OCI-M2 (cell line): ENCODE data around the gene DOCK7.
"Not testable (repeated sequence)": the region's sequence is repeated elsewhere in the genome, so short reads cannot be mapped to it uniquely, and the experiment has no call there.

Experiments
- DNase-seq: peaks from one replicate; lab custom pipeline; 2025; ENCODE audit not compliant: unreplicated experiment; lab: John Stamatoyannopoulos, UW

Gene DOCK7

DNA sequence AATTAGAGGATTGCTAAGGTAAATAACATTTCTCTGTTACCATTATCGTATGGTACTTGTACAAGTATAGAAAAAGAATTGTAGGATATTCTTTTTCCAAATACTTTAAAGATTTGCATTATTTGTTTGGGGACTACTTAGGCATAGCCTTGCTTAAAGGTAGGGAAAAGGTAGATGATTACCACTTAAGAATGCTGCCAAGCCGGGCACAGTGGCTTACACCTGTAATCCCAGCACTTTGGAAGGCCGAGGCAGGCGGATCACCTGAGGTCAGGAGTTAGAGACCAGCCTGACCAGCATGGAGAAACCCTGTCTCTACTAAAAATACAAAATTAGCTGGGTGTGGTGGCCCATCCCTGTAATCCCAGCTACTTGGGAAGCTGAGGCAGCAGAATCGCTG, 10.0 kb upstream of the DOCK7 start:
- DNase-seq: not testable (repeated sequence)

DNA sequence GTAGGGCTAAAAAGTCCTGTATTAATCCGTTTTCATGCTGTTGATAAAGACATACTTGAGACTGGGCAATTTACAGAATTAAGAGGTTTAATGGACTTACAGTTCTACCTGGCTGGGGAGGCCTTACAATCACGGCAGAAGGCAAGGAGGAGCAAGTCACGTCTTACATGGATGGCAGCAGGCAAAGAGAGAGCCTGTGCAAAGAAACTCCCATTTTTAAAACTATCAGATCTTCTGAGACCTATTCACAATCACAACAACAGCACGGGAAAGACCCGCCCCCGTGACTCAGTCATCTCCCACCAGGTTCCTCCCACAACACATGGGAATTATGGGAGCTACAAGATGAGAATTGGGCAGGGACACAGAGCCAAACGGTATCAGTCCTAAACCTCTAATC, 6.3 kb upstream of the DOCK7 start:
- not testable (repeated sequence) for DNase-seq

DNA sequence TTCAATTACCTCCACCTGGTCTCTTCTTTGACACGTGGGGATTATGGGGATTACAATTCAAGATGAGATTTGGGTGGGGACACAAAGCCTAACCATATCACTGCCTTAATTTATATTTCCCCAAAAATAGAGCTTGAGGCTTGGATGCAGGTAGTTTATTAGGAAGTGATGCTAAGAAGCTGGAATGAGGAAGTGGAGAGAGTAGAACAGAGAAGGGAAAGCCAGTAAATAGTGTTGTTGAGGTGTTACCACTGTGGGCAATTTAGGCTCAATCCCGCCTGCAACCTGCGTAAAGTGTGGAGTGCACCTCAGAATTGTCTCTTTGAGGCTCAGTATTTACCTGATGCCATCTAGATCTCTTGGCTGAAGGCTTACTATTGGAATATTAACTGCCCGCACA, 4.9 kb upstream of the DOCK7 start:
- no peak for DNase-seq

DNA sequence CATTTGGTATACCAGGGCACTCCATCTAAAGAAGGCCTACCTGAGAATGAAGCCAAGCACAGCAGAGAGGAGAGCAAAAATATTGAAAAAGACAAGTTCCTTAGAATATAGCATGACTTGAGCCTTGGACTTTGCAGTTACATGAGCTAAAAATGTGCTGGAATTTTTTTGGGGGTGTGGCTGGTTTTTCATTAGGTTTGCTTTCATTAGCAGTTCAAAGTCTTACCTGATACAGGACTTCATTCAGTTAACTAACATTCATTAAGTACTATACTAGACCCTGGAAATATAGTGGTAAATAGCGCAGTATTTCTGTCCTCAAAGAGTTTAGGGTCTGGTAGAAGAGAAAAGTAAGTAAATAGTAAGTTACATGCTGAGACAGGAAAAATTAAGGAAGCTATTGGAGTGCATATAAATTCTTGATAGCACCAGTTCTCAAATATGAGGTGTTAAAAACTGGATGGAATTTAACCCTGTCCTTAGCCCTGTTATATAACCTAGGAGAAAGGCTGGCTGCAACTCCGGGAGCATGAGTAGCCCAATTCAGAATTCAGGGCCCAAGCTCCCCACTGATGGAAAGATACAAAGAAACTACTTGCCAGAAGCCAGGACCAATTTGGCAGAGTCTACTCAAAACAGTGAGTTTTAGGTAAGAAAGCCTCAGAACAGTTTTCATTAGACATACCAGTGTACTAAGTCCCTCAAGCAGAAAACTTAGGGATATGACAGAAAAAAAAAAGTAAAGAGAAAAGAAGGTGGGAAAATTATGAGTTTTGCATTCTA, 3.1 kb upstream of the DOCK7 start:
- no peak for DNase-seq

DNA sequence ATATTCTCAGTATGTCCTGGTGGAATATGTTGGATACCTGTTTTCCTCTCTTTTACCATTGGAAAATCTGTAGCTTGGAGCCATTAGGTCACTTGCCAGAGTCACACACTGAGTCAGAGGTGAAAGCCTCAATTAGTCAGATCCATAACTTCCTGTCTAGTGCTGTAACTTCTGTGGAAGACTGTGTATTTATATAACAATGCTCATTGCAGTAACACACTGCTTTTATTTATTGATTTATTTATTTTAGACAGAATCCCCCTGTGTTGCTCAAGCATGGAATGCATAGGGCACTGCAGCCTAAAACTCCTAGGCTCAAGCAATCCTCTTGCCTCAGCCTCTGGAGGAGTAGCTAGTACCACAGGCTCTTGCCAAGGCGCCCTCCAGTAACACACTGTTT, 1.3 kb upstream of the DOCK7 start:
- DNase-seq: no peak

GRCh38 chr1:62688687-62689085, 500 bp upstream of the DOCK7 start:
- DNase-seq: no peak

DNA sequence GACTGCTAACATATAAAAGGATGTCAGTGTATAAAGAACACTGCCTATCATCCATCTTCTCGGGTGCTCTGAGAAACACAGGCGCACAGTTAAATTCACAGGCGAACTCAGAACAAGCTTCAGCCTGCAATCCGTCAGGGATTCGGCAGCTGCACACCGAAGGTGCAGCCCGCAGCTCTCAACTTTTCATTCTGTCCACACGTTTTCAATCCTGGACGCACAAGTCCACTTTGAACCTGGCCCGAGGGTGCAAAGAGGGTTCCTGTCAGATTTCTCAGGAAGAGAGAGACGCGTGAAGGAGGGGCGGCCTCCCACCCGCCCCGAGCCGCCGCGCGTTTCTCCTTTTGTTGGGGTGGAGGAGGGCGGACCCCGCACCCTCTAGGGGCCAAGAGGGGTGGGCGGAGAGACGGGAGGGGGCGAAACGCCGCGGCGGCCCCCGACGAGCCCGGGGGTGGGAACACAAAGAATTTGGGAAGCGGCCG, 724 bp downstream of the DOCK7 start:
- DNase-seq: no peak

DNA sequence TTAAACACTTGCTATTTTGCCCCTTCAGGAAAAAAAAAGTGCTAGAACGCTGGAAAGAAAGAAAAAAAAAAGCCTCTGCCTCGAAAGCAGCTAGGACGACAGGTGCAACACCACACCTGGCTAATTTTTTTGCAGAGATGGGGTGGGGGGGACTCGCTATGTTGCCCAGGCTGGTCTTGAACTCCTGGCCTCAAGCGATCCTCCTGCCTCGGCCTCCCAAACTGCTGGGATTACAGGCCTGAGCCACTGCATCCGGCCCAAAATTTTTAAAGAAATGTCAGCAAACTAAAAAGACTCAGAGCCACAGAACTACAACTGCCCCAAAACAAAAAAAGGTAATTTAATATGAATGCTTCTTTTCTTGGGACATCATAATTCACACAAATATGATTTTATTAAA, 1.4 kb downstream of the DOCK7 start:
- no peak for DNase-seq

DNA sequence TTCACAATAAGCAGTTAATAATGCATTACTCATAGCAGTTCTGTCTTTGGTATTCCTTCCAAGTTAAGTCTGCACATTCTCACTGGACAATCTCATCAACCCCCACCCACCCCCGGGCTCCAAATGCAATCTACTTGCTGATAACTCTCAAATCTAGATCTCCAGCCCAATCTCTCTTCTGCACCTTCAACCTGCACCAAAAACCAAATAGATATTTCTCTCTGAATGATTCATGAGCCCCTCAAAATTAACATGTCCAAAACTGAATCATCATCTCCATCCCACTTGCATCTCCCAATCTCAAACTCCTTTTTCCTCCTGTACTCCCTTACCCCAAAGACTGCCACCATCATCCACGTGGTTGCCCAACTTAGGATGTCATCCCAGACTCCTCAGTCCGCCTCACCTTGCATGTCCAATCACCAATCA, 2.7 kb downstream of the DOCK7 start:
- no peak for DNase-seq

GRCh38 chr1:62682531-62682930, 5.7 kb downstream of the DOCK7 start:
- no peak for DNase-seq

DNA sequence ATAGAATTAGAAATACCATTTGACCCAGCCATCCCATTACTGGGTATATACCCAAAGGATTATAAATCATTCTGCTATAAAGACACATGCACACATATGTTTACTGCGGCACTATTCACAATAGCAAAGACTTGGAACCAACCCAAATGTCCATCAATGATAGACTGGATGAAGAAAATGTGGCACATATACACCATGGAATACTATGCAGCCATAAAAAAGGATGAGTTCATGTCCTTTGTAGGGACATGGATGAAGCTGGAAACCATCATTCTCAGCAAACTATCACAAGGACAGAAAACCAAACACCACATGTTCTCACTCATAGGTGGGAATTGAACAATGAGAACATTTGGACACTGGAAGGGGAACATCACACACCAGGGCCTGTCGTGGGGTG, 7.2 kb downstream of the DOCK7 start:
- DNase-seq: not testable (repeated sequence)

- DNase-seq: not testable (repeated sequence)
Observed at GRCh38 chr1:62677822-62678221, 10.4 kb downstream of the DOCK7 start.

DNA sequence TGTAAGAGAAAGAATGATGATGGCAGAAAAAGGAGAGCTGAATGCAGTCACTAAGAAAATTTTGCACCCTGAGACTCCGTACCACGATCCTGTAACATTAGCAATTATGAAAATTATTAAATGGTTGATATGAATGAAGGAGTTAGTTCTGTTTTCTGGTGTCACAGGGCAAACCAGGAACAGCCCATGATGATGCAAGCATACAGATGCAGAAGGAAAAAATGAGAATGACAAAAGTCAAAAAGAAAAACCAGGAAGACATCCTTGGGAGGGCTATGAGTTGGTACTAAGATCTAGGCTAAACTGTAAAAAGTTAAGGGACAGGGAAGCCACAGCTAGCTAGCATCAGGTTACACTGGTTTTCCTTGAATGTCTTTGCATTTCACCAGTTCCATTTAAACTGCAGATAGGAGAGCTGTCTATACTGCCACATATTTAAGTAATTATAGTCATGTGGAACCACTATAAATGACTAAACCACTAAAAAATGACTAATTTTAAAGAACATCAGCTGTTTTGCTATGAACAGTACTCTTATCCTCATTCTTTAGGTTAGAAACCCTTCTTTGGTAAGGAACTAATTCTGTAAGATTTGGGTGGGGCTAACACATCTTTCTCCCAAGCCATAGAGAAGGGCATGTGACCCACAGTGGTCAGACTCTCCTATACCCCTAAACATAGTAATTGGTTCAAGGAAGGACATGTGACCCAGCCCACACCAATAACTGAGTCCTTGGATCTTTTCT, 11.4 kb downstream of the DOCK7 start:
- DNase-seq: no peak

- DNase-seq: no peak
Observed at GRCh38 chr1:62673629-62674028, 14.6 kb downstream of the DOCK7 start.

DNA sequence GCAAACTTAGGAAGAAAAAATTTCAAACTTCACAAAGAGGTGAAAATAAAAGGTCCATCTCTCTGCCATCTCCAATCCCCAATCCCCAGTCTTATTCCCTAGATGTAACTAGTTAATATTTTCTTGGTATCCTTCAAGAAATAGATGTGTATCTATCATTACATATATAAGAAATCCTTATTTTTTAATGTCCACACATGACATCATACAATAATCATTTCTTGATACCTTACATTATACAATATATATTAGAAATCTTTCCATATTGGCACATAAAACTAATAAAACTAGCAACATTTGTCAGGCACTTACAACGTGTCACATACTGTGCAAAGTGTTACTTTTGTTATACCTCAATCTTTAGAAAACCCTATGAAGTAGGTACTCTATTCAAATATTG, 16.2 kb downstream of the DOCK7 start:
- no peak for DNase-seq

DNA sequence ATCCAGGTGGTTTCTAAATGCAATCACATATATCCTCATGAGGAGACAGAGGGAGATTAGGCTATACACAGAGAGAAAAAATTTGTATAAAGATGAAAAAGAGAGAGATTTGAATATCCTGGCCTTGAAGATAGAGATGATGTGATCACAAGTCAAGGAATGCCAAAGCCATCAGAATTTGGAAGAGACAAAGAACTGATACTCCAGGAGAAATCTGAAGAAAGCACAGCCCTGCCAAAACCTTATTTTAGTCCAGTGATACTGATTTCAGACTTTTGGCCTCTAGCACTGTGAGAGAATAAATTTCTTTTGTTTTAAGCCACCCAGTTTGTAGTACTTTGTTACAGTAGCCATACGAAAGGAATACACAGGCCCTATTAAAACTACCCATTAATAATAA, 33.4 kb downstream of the DOCK7 start:
- DNase-seq: no peak

DNA sequence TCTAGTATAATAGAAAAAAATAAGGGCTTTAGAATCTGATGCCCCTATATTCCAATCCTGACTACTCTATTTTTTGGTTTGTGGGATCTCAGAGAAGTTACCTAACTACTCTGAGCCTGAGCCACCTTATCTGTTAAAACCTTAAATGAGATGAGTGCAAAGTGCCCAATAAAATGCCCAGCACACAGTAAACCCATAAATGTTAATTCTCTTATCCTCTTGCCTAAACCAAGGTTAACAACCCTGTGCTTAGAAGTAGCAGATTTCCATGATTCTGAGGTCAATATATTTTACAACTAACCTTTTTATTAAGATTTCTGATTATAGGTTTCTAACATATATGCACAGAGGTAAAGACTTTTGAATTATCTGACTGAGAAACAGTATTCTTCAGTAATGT, 35.8 kb downstream of the DOCK7 start:
- DNase-seq: no peak

DNA sequence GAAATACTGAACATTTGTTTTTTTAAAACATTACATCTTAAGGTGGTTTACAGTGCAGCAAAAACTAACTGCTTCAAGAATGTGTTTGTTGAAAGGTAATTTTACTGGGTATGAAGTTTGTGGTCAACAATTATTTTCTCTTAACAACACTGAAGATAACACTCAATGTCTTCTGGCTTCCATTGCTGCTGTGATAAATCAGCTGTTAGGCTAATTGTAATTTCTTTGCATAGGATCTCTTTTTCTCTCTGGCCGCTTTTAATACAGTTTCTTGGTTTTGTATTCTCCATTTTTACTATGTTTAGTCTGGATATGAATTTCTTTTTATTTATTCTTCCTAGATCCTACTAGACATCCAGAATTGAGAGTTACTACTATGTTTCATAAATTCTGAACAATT, 44.9 kb downstream of the DOCK7 start:
- no peak for DNase-seq

DNA sequence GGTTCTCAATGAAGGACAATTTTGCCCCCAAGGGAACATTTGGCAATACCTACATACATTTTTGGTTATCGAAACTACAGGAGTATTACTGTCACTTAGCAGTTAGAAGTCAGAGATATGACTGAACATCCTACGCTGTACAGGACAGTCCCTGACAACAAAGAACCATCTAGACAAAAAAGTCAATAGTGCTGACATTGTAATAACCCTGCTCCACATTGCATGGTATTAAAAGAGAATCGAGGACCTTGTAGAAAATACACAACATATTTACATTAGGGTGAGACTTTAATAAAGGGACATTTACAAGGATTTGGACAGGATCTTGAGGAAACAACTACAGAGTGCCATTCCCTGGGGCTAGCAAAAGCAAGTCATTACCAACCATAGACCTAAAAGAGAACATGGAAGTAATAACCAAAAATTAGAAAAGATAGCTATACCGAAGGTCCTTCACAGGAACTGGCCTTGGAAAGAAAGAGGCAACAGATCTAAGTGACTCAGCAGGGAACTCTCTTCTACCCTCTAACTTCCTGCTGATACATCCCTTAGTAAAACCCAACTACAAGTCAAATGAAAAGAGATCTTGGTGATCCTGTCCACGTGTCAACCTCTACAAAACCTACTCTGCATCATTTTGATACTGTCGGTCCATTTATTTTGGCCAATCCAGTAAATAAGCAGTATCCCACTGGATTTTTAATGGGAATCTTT, 50.6 kb downstream of the DOCK7 start:
- DNase-seq: no peak

GRCh38 chr1:62628506-62628905, 59.7 kb downstream of the DOCK7 start:
- DNase-seq: no peak

- DNase-seq: no peak
Observed at GRCh38 chr1:62625415-62625814, 62.8 kb downstream of the DOCK7 start.

GRCh38 chr1:62621907-62622306, 66.3 kb downstream of the DOCK7 start:
- no peak for DNase-seq
